Stimulated activated naive CD4-positive, alpha-beta T cell (primary cell): ENCODE measurements around the gene LBHD1.
"Not testable (repeated sequence)": the region's sequence is repeated elsewhere in the genome, so short reads cannot be mapped to it uniquely, and the experiment has no call there.

ENCODE experiments used
- DNase-seq, 6 experiments: peaks; one replicate each; lab custom pipeline; 2025; lab: John Stamatoyannopoulos, UW

LBHD1 gene

DNA sequence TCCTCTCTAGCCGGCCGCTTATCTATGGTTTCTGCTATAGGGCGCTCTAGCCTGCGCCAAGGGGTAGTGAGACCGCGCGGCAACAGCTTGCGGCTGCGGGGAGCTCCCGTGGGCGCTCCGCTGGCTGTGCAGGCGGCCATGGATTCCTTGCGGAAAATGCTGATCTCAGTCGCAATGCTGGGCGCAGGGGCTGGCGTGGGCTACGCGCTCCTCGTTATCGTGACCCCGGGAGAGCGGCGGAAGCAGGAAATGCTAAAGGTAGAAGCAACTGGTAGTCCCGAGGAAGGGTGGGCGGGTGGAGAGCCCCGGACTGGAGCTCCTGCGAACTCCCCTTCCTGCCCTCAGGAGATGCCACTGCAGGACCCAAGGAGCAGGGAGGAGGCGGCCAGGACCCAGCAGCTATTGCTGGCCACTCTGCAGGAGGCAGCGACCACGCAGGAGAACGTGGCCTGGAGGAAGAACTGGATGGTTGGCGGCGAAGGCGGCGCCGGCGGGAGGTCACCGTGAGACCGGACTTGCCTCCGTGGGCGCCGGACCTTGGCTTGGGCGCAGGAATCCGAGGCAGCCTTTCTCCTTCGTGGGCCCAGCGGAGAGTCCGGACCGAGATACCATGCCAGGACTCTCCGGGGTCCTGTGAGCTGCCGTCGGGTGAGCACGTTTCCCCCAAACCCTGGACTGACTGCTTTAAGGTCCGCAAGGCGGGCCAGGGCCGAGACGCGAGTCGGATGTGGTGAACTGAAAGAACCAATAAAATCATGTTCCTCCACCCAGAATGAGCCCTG is at the start of gene LBHD1, which contains the start of gene UQCC3:
TSS of gene LBHD1 (minus strand) at position 660 of the 782 bp plus-strand sequence. CDS start 2,236 bp downstream, outside the sequence.
TSS of gene UQCC3 (plus strand) at position 66 of the 782 bp plus-strand sequence. CDS start at position 139, 73 bp downstream.
- DNase-seq, result peak; percentile 48 to 86 (median 64)

DNA sequence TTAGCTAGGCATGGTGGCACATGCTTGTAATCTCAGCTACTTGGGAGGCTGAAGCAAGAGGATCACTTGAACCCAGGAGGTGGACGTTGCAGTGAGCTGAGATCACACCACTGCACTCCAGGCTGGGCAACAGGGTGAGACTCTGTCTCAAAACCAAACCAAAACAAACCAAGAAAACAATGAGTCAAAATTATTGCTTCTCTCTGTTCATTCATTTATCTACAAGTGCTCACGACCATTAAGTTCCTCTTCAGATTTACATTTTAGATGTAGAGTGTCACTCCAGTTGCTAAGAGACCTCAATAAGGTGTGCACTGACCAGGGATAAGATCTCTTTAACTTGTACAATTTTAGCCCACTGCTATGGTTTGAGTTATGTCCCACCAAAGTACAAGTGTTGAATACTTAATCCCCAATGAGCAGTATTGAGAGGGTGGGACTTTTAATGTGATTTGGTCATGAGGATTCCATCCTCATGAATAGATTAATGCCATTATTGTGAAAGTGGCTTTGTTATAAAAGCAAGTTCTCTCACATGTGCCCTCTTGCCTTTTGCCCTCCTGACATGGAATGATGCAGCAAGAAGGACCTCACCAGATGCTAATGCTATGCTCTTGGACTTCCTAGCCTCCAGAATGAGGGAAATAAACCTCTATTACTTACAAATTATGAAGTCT is 47.4 kb upstream of the LBHD1 start:
- DNase-seq, result no peak

DNA sequence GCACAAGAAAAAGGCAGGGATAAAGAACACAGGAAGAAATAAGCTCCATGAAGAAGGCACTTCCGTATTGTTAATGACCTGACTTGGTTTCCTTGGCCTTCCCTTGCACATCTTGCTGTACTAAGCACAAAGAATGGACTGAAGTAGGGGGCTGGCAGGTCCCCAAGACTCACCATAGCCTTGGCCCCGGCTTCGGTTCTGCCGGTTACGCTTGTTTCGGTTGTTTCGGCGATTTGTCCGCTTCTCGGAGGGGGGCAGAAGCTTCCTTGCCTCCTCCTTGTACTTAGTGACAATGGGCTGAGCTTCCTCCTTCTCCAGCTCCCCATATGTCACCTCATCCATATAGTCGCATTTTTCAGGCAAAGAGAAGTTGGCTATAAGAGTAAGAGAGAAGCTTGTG is 44.7 kb upstream of the LBHD1 start:
- DNase-seq, result no peak

DNA sequence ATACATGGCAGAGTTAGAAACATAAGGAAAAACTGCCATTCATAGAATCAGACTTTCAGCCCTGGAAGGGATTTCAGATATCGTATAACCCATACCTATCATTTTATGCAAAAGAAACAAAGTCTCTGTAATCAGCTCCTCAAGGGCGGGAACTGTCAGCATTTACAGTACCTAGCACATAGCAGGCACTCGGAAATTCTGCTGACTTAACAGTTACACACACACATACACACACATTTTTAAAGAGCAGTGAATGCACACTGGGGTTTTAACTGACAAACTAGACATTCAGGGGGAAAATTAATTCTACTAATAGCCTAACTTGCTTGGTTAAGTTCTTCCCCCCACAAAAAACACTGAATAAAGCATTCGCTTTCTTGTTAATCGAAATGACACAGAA is 44.1 kb upstream of the LBHD1 start:
- no peak for DNase-seq

DNA sequence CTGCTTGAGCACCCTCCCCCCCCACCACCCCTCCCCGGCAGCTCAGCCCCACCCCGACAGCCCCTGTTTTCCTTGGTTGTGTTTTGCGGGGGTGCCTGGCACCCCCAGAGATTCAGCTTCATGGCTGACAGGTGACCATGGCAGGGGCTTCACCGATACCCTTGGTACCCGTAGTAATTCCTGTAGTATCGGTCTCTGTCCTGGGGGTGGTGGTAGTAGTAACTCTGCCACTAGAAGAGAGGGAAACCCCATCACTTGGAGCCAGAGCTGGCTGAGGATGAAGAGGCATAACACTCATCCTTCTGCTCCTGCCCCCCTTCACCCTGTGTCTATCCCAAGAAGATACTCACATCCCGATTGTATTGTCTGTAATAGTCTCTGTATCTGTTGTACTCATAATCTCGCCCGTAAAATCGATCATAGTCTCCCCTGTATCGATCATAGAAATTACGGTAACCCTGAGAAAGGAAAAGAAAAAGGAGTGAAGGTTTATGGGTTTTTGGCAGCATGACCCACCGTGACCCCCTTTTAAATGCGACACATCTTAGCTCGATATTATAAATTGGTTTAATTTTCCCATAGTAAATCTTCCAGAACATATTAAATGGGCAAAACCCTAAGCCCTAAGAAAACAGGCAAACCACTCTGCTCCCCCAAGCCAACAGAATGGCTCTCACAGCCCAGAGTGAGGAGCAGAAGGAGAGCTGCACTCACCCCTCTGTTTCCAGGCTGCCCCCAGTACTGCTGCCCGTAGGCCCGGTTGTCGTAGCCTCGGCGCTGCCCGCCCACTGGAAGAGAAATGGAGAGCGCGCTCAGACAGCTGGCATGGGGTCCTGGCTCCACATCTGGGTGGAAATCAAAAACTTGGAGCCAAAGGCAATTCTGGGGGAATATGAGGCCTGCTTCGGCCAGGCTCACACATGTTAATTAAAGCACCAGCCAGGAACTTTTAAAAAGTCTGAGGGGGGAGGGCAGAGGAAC is 43.4 kb upstream of the LBHD1 start:
- DNase-seq, result no peak

DNA sequence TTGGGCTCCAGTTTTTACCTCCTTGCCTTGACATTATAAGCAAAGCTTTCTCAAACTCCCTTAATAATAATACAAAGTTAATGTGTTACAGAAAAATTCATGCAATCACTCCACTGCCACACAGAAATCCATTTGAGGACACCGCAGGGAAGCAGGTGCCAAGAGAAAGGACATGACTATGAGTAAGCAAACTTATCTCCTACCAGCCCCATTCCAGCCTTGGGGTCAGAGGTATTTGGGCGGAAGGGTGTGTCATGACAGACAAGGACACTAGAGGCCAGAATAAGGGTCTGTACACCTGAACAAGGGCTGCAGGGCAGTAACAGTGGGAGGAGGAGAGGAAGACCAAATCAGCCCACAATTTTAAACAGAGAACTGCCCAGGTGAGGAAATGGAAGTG is 41.3 kb upstream of the LBHD1 start:
- DNase-seq, result no peak

DNA sequence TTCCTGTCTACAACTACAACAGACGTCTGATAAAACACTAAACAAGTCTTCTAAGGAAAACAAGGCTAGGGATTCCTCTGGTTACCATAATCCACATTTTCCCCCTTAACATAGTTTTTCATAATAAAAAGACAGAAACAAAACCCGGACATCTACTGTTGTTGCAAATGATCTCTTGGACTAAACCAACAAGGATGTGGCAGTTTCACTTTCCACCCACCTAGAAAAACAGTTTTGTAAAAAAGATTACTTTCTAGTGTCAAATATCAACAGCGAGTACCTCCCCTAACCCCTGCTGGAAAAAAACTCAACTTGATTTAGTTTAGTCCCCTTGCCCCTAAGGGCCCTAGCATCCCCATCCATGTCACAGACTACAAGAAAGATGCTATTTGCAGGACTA is 40.8 kb upstream of the LBHD1 start:
- DNase-seq, result no peak

DNA sequence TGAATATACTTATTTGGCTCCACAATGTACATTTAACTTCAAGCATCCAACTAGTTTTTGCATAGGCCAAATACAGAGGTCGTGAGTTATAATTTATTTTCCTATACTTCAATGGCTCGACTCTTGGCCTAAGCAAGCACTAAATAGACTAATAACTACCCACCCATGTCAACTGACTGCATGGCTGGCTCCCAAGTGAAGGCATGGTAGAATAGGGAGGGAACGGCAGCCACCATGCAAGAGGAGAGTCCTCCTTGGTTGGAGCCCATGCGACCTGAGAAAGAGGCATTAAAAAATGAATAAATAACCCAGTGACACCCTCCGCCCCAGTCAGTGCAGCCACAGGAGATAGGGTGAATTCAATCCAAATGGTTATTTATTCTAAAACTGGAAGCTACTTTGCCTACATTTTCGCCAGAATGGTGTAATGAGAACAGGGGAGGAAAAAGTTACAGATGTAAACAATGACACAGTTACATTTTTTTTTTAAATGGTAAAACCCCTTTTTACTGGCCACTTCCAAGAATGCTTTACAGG is 40.3 kb upstream of the LBHD1 start:
- no peak for DNase-seq

DNA sequence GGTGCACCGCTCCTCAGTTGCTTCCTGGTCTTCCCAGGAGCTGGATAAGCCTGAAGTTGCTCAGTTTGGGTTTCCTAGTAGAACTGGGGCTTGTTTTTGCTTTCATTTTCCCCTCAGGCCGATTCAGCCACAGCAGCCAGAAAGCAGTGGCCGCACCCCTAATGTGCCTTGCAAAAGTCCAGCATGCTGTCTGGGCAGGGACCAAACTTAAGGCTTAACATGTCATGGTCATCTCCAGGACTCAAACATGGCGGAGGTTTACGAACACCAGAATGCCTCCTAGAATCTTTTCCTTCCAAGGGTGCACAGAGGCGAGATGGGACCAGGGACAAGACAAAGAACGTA is 37.9 kb upstream of the LBHD1 start:
- no peak for DNase-seq

DNA sequence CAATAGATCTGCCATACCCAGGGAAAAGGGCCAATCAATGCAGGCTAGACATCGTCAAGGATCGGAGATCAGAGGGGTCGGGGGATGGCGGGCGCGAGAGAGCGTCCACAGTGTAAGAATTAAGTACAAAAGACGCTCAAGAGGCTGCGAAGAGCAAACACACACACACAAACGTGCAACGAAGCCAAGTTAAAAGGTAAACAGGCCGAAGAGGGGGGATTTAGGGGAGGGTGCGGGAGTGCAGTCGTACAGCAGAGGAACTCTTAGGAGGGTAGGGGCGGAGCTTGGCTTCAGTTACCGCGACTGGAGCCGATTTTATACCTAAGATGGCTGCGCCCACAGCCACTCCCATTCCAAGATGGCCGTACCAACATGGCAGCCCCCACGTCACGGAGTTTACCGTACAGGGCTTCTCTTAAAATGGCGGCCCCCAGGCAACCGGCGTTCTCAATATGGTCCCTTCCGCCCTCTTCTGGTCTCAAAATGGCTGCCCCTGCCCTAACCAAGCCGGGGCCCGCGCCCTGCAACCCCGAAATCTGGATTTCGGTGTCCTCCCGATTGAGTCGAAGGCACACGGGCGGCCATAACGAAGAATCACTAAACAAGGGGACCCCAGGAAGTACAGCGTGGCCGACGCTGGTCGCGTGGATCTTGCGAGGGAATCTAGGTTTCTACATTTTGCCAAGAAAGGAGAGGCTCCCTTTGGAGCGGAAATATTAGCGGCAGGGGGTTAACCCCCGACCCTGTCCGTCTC is 37.4 kb upstream of the LBHD1 start:
- DNase-seq, result peak; percentile 87 to 97 (median 96)

DNA sequence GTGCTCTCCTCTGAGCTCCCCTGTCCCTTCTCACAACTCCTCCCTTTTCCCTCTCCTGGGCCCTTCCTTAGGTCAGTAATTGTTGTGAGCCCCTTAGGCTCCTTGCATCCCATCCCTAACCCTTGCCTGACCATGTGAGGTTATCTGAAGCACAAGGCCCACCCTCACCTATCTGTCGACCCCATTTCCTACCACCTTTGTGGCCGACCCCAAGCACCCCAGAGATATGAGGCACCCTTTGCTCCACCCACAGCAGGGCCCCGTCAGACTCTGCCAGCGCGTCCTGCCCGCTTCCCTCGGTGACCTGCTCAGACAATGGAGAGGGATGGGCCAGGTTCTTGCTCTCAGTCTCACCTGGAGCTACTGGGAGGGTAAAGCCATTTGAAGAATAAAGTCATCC is 36.7 kb upstream of the LBHD1 start:
- peak in 3 of 6 experiments; percentile 29 to 65 (median 49) for DNase-seq

DNA sequence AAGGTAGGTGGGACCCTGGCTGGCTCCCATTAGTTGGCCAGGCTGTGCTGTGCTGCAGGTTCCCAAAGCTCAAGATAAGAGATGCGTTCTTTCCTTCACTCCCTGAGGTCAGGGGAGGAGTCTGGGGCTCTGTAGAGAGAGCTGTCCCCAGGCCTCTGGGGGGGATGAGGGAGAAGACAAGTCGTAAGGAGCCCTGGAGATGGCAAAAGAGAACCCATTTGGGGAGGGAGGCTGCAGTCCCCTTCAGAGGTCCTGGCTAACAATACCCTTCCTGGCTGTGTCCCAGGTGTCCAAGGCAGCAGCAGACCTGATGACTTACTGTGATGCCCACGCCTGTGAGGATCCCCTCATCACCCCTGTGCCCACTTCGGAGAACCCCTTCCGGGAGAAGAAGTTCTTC is 36.3 kb upstream of the LBHD1 start:
- DNase-seq, result no peak

DNA sequence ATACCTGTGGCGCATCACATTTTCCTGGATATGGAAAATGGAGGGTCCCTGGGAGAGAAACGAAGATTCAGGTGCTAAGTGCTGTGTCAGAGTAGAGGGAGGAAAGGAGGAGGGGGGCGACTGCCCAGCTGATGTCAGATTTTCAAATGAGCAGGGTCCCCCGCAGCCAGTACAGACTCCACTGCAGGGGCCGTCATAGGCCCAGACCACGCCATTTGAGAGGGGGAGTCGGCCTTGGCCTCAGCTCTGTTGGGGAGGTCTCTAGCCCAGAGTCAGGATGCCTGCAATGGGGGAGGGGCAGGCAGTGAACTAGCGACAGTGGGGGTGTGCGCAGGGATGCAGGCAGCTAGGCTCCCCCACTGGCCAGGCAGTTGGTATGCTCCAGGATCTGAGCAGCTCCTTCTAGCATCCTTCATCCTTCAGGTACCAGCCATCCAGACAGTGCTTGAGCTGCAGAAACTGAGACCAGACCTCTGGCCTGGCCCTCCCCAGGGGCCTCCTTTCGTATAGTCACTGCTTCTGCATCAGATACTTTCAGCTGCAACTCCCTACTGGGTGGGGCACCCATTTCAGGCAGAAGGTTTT is 35.3 kb upstream of the LBHD1 start, which contains the start of the genes BSCL2 and GNG3:
TSS of gene BSCL2 (minus strand) at position 148 of the 585 bp plus-strand sequence. CDS start 229 bp downstream, outside the sequence.
TSS of gene GNG3 (plus strand) at position 400 of the 585 bp plus-strand sequence. CDS start 620 bp downstream, outside the sequence.
- DNase-seq, result no peak

DNA sequence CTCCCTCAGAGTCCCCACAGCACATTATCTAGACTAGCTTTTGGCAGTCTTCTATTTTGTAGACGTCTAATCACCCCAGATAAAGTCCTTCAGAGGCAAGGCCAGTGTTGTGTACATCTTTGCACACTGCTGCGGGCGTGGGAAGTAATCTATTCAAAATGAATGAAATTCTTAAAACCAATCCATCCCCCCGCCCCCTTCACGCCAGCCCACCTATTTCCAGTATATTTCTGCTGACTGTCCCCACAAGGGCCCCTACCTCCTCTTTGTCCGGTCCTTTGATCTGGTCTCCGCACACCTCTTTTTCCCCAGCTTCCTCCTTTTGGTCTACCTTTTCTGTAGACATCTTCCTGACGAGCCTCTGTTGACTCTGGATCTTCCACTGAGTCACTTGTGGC is 34.8 kb upstream of the LBHD1 start:
- DNase-seq, result no peak

DNA sequence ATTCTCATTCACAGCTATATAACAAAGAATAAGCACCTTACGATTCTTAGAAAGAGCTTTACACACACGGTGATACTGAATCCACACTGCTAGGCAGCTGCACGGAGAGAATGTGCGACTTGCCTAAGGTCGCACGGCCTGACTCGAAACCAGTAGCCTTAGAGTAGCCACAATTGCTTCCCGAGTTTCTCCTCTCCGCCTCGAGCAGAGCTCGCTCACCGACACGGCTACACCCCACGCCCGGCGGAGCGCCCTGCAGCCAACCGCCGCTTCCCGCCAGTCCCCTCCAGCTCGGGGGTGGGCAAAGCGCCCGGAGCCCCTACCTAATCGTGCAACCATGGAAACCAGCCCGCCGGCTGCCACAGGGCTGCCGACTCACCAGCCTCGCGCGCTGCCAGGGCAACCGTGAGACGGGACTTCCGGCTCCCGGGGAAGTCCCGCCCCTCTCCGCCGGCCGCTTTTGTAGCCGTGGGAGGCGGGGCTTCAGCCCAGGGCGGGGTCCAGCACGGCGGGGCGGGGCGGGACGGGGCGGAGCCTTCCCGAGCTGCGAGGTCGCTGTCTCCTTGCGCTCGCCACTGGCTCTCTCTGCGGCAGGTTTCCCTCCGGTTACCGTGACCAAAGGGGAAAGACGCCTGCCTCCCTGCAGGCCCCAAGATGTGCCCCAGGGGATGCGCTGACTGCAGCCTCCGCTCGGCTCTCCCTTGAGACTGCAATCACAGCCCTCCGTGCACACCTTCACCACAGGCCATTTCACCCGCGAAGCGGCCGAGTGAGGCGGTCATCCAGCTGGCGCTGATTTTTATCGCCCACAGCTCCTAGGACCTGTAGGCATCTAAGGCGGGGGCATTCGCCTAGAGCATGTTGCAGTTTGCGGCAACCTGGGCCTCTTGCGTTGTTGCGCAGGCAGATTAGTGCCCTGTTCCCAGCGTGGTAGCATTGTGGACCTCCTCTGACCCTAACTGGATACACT is 34.1 kb upstream of the LBHD1 start:
- peak; percentile 83 to 94 (median 91) for DNase-seq

DNA sequence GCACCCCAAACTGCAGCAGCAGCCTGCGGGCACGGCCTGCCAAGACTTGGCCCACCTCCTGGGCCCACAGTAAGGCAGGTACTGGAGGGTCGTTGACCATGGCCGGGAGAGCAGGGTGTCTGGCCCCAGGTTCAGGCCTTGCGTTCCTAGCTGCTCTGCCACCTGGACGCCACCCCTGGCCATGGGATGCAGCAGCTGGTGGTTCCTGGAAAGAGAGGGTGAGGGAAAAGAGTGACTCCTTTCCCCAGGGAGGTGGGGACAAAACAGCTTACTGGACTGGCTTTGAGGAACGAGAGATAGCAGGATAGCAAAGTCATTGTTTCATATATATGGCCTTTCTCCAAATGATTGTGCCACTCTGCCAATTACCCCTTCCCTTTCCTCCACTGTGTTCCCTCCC is 33.3 kb upstream of the LBHD1 start:
- no peak for DNase-seq

DNA sequence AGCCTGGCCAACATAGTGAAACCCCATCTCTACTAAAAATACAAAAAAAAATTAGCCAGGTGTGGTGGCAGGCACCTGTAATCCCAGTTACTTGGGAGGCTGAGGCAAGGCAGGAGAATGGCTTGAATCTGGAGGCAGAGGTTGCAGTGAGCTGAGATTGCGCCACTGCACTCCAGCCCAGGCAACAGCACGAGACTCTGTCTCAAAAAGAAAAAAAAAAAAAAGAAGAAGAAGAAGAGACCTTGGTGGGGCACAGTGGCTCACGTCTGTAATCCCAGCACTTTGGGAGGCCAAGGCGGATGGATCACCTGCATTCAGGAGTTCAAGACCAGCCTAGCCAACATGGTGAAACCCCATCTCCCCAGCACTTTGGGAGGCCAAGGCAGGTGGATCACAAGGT is 31.9 kb upstream of the LBHD1 start:
- not testable (repeated sequence) for DNase-seq

DNA sequence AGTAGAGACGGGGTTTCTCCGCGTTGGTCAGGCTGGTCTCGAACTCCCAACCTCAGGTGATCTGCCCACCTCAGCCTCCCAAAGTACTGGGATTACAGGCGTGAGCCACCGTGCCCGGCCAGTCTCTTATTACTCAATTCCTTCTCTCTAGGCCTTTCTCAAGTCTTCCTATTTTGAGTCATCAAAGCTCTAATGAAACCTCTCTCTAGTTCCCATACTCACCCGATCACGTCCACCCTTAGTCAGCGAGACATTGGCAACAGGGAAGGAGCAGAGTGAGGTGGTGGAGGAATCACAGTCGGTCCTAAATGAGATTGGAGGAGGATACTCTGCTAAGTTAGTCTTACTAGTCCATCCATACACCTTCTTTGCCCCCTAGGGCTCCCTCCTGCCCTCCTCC is 30.2 kb upstream of the LBHD1 start:
- DNase-seq, result no peak

DNA sequence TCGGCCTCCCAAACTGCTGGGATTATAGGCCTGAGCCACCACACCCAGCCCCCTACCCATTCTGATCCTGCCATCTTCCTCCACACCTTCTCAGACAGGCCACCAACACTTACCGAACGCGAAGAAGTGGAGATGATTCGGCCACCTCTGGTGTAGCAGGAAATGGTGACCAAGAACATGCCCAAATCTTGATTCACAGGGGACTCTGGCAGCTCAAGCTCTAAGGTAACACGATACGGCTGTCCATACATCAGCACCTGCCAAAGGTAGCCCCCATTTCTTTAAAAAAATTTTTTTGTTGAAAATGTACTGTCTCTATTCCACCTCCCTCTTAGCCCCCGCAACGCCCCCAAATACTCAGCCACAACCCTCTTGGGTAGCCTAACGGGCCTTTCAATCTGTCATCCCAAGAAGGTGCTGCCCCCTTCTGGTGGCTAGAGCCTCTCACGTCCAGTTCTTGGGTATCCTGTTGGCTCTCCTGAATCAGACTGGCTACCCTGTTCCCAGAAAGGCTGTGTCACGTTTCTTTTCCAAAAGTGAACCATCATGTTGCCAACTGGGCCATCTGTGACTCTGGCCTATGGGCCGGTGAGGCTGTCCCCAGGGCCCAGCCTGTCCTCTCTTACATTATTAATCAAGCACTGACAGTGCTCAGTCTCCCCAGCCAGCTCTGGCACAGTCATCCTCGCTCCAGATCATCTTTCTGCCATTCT is 22.5 kb upstream of the LBHD1 start:
- DNase-seq, result peak; percentile 45 to 79 (median 68)
